GM23338 (cell line): ENCODE results near the gene SRF. TPM values are rescaled to one million over a fixed set of nuclear protein-coding genes. Genes with fewer than 3 reads are reported as not detected.

Source experiments
- ATAC-seq: fragments of 200-7000 bp; cut with Tn5 transposase; 3 replicates; pipeline ENCODE4 v1.9.1; 2020
- DNase-seq: peaks from one replicate; pipeline ENCODE4 v3.0.0-alpha.2; 2015; ENCODE audit warnings: low spot score
- H2AFZ ChIP-seq: fragments of 200-600 bp; sonication (generic); 2 replicates; pipeline ENCODE4 v1.8.0; 2016; ENCODE audit warnings: antibody characterized with exemption, mild to moderate bottlenecking, moderate library complexity
- H3F3A ChIP-seq: fragments of 200-600 bp; sonication (generic); replicated peaks from 2 replicates; pipeline ENCODE4 v1.8.0; 2017; ENCODE audit warnings: antibody characterized with exemption, mixed run types, low read depth
- H3K27ac ChIP-seq: fragments of 200-600 bp; sonication (generic); 2 replicates; pipeline ENCODE4 v1.6.1; 2016; ENCODE audit warnings: low read depth
- H3K27me3 ChIP-seq: fragments of 200-600 bp; sonication (generic); 2 replicates; pipeline ENCODE4 v1.8.0; 2016; ENCODE audit warnings: mild to moderate bottlenecking, mixed run types, moderate library complexity; ENCODE audit not compliant: insufficient read depth
- H3K36me3 ChIP-seq: fragments of 200-600 bp; sonication (generic); 2 replicates; pipeline ENCODE4 v1.8.0; 2016; ENCODE audit warnings: mild to moderate bottlenecking; ENCODE audit not compliant: insufficient read depth
- H3K4me1 ChIP-seq: fragments of 200-600 bp; sonication (generic); 2 replicates; pipeline ENCODE4 v1.8.0; 2016; ENCODE audit warnings: mild to moderate bottlenecking, moderate library complexity; ENCODE audit not compliant: insufficient read depth
- H3K4me2 ChIP-seq: fragments of 200-600 bp; sonication (generic); 2 replicates; pipeline ENCODE4 v1.7.1; 2017; ENCODE audit warnings: mixed run types
- H3K4me3 ChIP-seq: fragments of 200-600 bp; sonication (generic); 2 replicates; pipeline ENCODE4 v1.6.1; 2016; ENCODE audit warnings: mixed run types
- H3K79me2 ChIP-seq: fragments of 200-600 bp; sonication (generic); replicated peaks from 2 replicates; pipeline ENCODE4 v1.8.0; 2017; ENCODE audit warnings: mild to moderate bottlenecking; ENCODE audit not compliant: insufficient read depth
- H3K9me2 ChIP-seq: fragments of 200-600 bp; sonication (generic); 2 replicates; pipeline ENCODE4 v1.8.0; 2017; ENCODE audit not compliant: insufficient read depth
- H4K20me1 ChIP-seq: fragments of 200-600 bp; sonication (generic); replicated peaks from 2 replicates; pipeline ENCODE4 v1.8.0; 2017; ENCODE audit warnings: mild to moderate bottlenecking; ENCODE audit not compliant: insufficient read depth
- H3K27ac Mint-ChIP-seq: 2 replicates; pipeline ENCODE4 v1.8.0; 2020; ENCODE audit warnings: inconsistent platforms, mild to moderate bottlenecking, moderate library complexity, mixed read lengths
- H3K27me3 Mint-ChIP-seq: 3 replicates; pipeline ENCODE4 v1.8.0; 2022; ENCODE audit warnings: low read depth, mild to moderate bottlenecking, moderate library complexity, mixed read lengths, inconsistent platforms; ENCODE audit not compliant: insufficient read depth, poor library complexity
- H3K36me3 Mint-ChIP-seq: 3 replicates; pipeline ENCODE4 v1.8.0; 2021; ENCODE audit warnings: low read depth, mild to moderate bottlenecking, inconsistent platforms, moderate library complexity, mixed read lengths
- H3K4me1 Mint-ChIP-seq: 3 replicates; pipeline ENCODE4 v1.8.0; 2020; ENCODE audit warnings: mild to moderate bottlenecking, inconsistent platforms, mixed read lengths
- H3K4me3 Mint-ChIP-seq: 3 replicates; pipeline ENCODE4 v1.8.0; 2021; ENCODE audit warnings: moderate library complexity, mild to moderate bottlenecking, inconsistent platforms, mixed read lengths
- H3K9me3 Mint-ChIP-seq: 3 replicates; pipeline ENCODE4 v1.8.0; 2020; ENCODE audit warnings: moderate library complexity, mild to moderate bottlenecking, inconsistent platforms, mixed read lengths
- CREB1 ChIP-seq: fragments of 250-450 bp; sonication (Bioruptor Pico); IDR thresholded peaks from 2 replicates; pipeline ENCODE4 v1.5.0; 2020; ENCODE audit warnings: low read depth, mild to moderate bottlenecking, moderate library complexity
- JUNB ChIP-seq: IDR thresholded peaks from one replicate; pipeline ENCODE4 v1.6.1; 2016; ENCODE audit warnings: antibody characterized with exemption; ENCODE audit not compliant: unreplicated experiment
- NANOG ChIP-seq: IDR thresholded peaks from 2 replicates; pipeline ENCODE4 v1.6.1; 2016; ENCODE audit warnings: antibody characterized with exemption, borderline replicate concordance
- STAT1 ChIP-seq: IDR thresholded peaks from one replicate; pipeline ENCODE4 v1.6.1; 2016; ENCODE audit warnings: antibody characterized with exemption; ENCODE audit not compliant: unreplicated experiment
- ZNF114 ChIP-seq: fragments of 250-450 bp; sonication (Bioruptor Pico); IDR thresholded peaks from 2 replicates; pipeline ENCODE4 v1.5.0; 2020; ENCODE audit warnings: mild to moderate bottlenecking, moderate library complexity
- ZNF331 ChIP-seq: fragments of 250-450 bp; sonication (Bioruptor Pico); IDR thresholded peaks from 2 replicates; pipeline ENCODE4 v1.5.0; 2020; ENCODE audit warnings: low read depth, mild to moderate bottlenecking, moderate library complexity
- polyA plus RNA-seq: library from polyadenylated mRNA; unstranded; fragments of >200 nt; fragmentation: Nextera tagmentation; extraction: Ambion mirVana; gene quantifications from 2 replicates; pipeline ENCODE4 v1.2.1, GENCODE V29; 2016
- total RNA-seq: library from RNA; depleted of rRNA; stranded (reverse); fragments of >200 nt; shearing (Covaris generic); gene quantifications from 2 replicates; pipeline ENCODE4 v1.2.3, GENCODE V29; 2014
- TF ChIP-seq, protein P1 (sequence below): fragments of 250-450 bp; sonication (Bioruptor Pico); IDR thresholded peaks from 2 replicates; pipeline ENCODE4 v1.5.0; 2020; ENCODE audit warnings: mild to moderate bottlenecking, moderate library complexity
- TF ChIP-seq, protein P2 (sequence below): IDR thresholded peaks from one replicate; pipeline ENCODE4 v1.6.1; 2018; ENCODE audit warnings: antibody characterized with exemption; ENCODE audit not compliant: unreplicated experiment
- TF ChIP-seq, protein P3 (sequence below): IDR thresholded peaks from 2 replicates; pipeline ENCODE4 v1.6.1; 2016; ENCODE audit warnings: antibody characterized with exemption
- TF ChIP-seq, protein P4 (sequence below), 2 experiments: fragments of 200-600 bp in 1 of 2; sonication (generic) in 1 of 2; conservative IDR thresholded peaks; 2 replicates each; pipeline versions ENCODE4 v1.5.1 to v1.6.1; 2016 to 2017; ENCODE audit warnings: antibody characterized with exemption in 2 of 2, low read depth in 2 of 2, mild to moderate bottlenecking in 2 of 2, moderate library complexity in 1 of 2

Gene SRF
- total and polyA plus RNA-seq, 2 experiments from 2014 or later = 9.9 to 54.9 TPM

DNA sequence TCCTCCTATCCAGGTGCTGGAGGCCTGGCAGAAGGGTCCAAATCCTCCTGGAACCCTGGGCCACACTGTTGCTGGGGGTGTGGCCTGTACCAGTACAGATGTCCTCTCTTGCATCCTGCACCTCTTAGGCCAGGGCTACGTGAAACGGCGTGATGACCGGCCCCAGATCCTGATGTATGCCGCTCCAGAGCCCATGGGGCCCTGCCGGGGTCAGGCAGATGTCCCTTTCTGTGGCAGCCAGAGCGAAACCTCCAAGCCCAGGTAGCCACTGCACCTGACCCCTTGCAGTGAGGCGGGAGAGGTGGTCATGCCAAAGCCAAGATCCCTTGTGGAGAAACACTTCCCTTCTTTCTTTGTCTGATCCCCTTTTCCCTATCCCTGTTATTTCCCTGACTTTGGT, 44.0 kb downstream of the SRF start:
- Mint-ChIP-seq H3K36me3 (no peaks in the 10 kb centered on the region; the same call in 2 of the 3 replicates), H3K9me3 (no peaks in the 10 kb centered on the region), H3K27me3 (peaks cover 12% of the 10 kb centered on the region), H3K4me1 (peaks cover 7% of the 10 kb centered on the region), H3K4me3 (no peak overlapping the region), H3K27ac (no peak overlapping the region)
- TF ChIP-seq, protein P1, sequence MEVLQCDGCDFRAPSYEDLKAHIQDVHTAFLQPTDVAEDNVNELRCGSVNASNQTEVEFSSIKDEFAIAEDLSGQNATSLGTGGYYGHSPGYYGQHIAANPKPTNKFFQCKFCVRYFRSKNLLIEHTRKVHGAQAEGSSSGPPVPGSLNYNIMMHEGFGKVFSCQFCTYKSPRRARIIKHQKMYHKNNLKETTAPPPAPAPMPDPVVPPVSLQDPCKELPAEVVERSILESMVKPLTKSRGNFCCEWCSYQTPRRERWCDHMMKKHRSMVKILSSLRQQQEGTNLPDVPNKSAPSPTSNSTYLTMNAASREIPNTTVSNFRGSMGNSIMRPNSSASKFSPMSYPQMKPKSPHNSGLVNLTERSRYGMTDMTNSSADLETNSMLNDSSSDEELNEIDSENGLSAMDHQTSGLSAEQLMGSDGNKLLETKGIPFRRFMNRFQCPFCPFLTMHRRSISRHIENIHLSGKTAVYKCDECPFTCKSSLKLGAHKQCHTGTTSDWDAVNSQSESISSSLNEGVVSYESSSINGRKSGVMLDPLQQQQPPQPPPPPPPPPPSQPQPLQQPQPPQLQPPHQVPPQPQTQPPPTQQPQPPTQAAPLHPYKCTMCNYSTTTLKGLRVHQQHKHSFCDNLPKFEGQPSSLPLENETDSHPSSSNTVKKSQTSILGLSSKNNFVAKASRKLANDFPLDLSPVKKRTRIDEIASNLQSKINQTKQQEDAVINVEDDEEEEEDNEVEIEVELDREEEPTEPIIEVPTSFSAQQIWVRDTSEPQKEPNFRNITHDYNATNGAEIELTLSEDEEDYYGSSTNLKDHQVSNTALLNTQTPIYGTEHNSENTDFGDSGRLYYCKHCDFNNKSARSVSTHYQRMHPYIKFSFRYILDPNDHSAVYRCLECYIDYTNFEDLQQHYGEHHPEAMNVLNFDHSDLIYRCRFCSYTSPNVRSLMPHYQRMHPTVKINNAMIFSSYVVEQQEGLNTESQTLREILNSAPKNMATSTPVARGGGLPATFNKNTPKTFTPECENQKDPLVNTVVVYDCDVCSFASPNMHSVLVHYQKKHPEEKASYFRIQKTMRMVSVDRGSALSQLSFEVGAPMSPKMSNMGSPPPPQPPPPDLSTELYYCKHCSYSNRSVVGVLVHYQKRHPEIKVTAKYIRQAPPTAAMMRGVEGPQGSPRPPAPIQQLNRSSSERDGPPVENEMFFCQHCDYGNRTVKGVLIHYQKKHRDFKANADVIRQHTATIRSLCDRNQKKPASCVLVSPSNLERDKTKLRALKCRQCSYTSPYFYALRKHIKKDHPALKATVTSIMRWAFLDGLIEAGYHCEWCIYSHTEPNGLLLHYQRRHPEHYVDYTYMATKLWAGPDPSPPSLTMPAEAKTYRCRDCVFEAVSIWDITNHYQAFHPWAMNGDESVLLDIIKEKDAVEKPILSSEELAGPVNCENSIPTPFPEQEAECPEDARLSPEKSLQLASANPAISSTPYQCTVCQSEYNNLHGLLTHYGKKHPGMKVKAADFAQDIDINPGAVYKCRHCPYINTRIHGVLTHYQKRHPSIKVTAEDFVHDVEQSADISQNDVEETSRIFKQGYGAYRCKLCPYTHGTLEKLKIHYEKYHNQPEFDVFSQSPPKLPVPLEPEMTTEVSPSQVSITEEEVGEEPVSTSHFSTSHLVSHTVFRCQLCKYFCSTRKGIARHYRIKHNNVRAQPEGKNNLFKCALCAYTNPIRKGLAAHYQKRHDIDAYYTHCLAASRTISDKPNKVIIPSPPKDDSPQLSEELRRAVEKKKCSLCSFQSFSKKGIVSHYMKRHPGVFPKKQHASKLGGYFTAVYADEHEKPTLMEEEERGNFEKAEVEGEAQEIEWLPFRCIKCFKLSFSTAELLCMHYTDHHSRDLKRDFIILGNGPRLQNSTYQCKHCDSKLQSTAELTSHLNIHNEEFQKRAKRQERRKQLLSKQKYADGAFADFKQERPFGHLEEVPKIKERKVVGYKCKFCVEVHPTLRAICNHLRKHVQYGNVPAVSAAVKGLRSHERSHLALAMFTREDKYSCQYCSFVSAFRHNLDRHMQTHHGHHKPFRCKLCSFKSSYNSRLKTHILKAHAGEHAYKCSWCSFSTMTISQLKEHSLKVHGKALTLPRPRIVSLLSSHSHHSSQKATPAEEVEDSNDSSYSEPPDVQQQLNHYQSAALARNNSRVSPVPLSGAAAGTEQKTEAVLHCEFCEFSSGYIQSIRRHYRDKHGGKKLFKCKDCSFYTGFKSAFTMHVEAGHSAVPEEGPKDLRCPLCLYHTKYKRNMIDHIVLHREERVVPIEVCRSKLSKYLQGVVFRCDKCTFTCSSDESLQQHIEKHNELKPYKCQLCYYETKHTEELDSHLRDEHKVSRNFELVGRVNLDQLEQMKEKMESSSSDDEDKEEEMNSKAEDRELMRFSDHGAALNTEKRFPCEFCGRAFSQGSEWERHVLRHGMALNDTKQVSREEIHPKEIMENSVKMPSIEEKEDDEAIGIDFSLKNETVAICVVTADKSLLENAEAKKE (CRISPR knock-in tag) = no peak
- H3K4me2 ChIP-seq = no peak overlapping the region
- H3K9me2 ChIP-seq = no peaks in the 10 kb centered on the region
- no peak overlapping the region for H2AFZ ChIP-seq
- peaks cover 4% of the 10 kb centered on the region; the same call in 1 of the 2 replicates for H3K4me1 ChIP-seq
- no peaks in the 10 kb centered on the region for H3K27me3 ChIP-seq
- ATAC-seq = no peak
- no peaks in the 10 kb centered on the region for H3F3A ChIP-seq
- H3K4me3 ChIP-seq = no peak overlapping the region
- no peaks in the 10 kb centered on the region for H3K36me3 ChIP-seq
- H3K79me2 ChIP-seq = no peaks in the 10 kb centered on the region
- H3K27ac ChIP-seq = no peak overlapping the region
- DNase-seq = no peak
- no peaks in the 10 kb centered on the region for H4K20me1 ChIP-seq

DNA sequence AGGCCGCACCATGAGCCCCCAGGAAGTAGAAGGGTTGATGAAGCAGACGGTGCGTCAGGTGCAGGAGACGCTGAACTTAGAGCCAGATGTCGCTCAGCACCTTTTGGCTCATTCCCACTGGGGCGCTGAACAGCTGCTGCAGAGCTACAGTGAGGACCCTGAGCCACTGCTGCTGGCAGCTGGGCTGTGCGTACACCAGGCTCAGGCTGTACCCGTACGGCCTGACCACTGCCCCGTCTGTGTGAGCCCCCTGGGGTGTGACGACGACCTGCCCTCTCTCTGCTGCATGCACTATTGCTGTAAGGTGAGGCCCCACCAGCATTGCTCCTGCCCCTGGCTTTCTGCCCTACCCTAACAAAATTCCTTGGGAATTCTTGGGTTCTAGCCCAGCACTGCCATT, 45.1 kb downstream of the SRF start:
- Mint-ChIP-seq H3K4me1 (peaks cover 7% of the 10 kb centered on the region), H3K9me3 (no peaks in the 10 kb centered on the region), H3K4me3 (no peak overlapping the region), H3K36me3 (no peaks in the 10 kb centered on the region; the same call in 2 of the 3 replicates), H3K27ac (no peak overlapping the region), H3K27me3 (peaks cover 16% of the 10 kb centered on the region)
- Histone ChIP-seq H3K27me3 (no peaks in the 10 kb centered on the region), H3K79me2 (no peaks in the 10 kb centered on the region), H3K27ac (no peak overlapping the region), H3K9me2 (no peaks in the 10 kb centered on the region), H2AFZ (no peak overlapping the region), H3K36me3 (no peaks in the 10 kb centered on the region), H3K4me2 (no peak overlapping the region), H3F3A (no peaks in the 10 kb centered on the region), H3K4me1 (peaks cover 4% of the 10 kb centered on the region; the same call in 1 of the 2 replicates), H3K4me3 (no peak overlapping the region), H4K20me1 (no peaks in the 10 kb centered on the region)
- no peak for DNase-seq
- ATAC-seq = no peak
- TF ChIP-seq ZNF331 (CRISPR knock-in tag) (no peak), CREB1 (no peak), JUNB (no peak), NANOG (no peak), ZNF114 (CRISPR knock-in tag) (no peak), STAT1 (no peak)
- TF ChIP-seq, protein P2, sequence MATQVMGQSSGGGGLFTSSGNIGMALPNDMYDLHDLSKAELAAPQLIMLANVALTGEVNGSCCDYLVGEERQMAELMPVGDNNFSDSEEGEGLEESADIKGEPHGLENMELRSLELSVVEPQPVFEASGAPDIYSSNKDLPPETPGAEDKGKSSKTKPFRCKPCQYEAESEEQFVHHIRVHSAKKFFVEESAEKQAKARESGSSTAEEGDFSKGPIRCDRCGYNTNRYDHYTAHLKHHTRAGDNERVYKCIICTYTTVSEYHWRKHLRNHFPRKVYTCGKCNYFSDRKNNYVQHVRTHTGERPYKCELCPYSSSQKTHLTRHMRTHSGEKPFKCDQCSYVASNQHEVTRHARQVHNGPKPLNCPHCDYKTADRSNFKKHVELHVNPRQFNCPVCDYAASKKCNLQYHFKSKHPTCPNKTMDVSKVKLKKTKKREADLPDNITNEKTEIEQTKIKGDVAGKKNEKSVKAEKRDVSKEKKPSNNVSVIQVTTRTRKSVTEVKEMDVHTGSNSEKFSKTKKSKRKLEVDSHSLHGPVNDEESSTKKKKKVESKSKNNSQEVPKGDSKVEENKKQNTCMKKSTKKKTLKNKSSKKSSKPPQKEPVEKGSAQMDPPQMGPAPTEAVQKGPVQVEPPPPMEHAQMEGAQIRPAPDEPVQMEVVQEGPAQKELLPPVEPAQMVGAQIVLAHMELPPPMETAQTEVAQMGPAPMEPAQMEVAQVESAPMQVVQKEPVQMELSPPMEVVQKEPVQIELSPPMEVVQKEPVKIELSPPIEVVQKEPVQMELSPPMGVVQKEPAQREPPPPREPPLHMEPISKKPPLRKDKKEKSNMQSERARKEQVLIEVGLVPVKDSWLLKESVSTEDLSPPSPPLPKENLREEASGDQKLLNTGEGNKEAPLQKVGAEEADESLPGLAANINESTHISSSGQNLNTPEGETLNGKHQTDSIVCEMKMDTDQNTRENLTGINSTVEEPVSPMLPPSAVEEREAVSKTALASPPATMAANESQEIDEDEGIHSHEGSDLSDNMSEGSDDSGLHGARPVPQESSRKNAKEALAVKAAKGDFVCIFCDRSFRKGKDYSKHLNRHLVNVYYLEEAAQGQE = no peak
- TF ChIP-seq, protein P3, sequence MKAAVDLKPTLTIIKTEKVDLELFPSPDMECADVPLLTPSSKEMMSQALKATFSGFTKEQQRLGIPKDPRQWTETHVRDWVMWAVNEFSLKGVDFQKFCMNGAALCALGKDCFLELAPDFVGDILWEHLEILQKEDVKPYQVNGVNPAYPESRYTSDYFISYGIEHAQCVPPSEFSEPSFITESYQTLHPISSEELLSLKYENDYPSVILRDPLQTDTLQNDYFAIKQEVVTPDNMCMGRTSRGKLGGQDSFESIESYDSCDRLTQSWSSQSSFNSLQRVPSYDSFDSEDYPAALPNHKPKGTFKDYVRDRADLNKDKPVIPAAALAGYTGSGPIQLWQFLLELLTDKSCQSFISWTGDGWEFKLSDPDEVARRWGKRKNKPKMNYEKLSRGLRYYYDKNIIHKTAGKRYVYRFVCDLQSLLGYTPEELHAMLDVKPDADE = no peak
- TF ChIP-seq, protein P4, sequence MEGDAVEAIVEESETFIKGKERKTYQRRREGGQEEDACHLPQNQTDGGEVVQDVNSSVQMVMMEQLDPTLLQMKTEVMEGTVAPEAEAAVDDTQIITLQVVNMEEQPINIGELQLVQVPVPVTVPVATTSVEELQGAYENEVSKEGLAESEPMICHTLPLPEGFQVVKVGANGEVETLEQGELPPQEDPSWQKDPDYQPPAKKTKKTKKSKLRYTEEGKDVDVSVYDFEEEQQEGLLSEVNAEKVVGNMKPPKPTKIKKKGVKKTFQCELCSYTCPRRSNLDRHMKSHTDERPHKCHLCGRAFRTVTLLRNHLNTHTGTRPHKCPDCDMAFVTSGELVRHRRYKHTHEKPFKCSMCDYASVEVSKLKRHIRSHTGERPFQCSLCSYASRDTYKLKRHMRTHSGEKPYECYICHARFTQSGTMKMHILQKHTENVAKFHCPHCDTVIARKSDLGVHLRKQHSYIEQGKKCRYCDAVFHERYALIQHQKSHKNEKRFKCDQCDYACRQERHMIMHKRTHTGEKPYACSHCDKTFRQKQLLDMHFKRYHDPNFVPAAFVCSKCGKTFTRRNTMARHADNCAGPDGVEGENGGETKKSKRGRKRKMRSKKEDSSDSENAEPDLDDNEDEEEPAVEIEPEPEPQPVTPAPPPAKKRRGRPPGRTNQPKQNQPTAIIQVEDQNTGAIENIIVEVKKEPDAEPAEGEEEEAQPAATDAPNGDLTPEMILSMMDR (conservative IDR thresholded peaks at IDR 0.05; ENCODE audit: low read depth in 2 of 2) = no peak
